ENCODE measurements around the gene SMC4.
"Not testable (repeated sequence)": the region's sequence is repeated elsewhere in the genome, so short reads cannot be mapped to it uniquely, and the experiment has no call there.

The SMC4 gene

DNA sequence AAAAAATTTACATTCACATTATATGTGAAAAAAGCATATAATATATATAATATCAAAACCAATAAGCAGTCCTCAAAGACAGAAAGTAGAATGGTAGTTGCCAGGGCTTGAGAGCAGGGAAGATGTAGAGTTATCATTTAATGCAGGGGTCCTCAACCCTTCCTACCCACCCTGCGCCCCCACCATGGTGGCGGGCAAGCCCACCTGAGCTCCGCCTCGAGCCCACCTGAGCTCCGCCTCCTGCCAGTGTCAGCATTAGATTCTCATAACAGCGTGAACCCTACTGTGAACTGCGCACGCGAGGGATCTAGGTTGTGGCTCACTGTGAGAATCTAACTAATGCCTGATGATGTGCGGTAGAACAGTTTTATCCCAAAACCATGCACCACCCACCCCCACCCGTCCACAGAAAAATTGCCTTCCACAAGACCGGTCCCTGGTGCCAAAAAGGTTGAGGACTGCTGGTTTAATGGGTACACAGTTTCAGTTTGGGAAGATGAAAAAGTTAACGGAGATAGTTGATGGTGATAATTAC, 47.1 kb downstream of the SMC4 start:
- no peak for DNase-seq (ENCODE audit: low spot score)

DNA sequence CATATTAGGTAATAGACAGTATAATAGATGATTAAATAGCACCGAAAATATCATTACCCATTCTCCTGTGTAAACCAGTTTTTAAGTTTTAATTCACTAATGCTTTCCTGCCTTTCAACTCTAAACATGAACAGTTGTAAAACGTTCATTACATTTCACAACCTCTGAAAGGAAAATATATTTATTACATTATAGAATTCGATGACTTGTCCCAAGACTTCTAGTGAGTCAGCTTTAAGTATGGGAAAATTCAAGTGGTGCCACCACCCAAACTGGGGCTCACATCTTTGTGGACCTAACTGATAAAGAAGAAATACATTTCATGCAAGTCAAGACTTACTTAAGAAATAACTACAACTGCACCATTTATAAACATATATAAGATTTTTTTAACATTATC, 48.1 kb downstream of the SMC4 start:
- no peak for DNase-seq (ENCODE audit: low spot score)

- DNase-seq (ENCODE audit: low spot score) = no peak
Measured at GRCh38 chr3:160448845-160449635, 49.6 kb downstream of the SMC4 start.

- DNase-seq (ENCODE audit: low spot score) = no peak
Measured at GRCh38 chr3:160449636-160450598, 50.5 kb downstream of the SMC4 start, which contains the start of gene TRIM59. TRIM59 (minus strand) TSS chr3:160449786; CDS start chr3:160439183, 10,603 bp downstream.

DNA sequence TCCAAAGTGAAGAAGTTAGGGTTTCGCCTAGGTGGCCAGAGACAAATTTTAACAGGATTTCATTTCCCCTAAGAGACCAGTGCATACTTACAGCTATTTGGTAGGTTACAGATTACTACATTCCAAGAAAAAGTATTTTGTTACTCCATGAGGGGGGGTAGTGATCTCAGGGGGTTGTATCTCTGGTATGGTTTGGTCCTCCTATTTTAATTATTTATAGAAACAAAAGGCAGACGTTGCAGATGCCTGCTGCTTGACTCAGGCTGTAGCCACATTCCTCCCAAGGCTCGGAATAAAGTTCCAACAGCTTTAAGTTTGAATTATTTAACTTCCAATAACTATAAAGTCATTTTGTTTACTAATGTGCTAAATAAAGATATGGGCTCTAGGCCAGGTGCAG, 51.4 kb downstream of the SMC4 start:
- no peak for DNase-seq (ENCODE audit: low spot score)

- no peak for DNase-seq (ENCODE audit: low spot score)
Measured at GRCh38 chr3:160451602-160452001, 52.2 kb downstream of the SMC4 start.

DNA sequence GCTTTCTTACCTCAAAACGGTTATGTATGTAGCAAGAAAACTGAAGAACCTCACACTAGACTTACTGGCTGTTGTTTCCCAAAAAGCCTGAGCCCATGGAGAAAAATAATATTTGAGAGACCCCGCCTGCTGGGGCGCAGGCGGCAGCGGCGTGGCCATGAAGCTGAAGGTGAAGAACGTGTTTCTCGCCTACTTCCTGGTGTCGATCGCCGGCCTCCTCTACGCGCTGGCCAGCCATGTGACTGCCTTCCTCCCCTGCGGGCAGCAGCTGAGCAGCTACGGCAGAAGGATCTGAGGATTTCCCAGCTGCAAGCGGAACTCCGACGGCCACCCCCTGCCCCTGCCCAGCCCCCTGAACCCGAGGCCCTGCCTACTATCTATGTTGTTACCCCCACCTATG, 52.8 kb downstream of the SMC4 start:
- not testable (repeated sequence) for DNase-seq (ENCODE audit: low spot score)

- no peak for DNase-seq (ENCODE audit: low spot score)
Measured at GRCh38 chr3:160454995-160455394, 55.5 kb downstream of the SMC4 start.

DNA sequence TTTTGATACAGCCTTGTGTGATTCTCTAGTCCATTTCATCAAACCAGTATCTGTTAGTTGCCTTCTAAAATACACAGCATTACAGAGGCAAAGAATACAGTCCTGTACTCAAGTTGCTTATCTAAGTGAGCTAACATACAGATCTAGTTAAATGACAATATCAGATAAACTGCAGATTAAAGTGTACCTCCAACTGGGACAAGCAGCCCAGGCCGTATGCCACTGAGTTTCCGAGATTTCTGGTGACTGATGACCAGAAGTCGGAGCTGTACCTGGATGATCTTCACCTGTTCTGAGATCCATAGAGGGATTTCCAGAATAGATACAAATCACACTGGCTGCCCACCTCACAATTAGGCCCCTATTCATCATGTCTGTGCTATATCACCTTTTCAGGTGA, 56.4 kb downstream of the SMC4 start:
- no peak for DNase-seq (ENCODE audit: low spot score)

GRCh38 chr3:160458151-160458550, 58.7 kb downstream of the SMC4 start:
- DNase-seq (ENCODE audit: low spot score) = no peak

DNA sequence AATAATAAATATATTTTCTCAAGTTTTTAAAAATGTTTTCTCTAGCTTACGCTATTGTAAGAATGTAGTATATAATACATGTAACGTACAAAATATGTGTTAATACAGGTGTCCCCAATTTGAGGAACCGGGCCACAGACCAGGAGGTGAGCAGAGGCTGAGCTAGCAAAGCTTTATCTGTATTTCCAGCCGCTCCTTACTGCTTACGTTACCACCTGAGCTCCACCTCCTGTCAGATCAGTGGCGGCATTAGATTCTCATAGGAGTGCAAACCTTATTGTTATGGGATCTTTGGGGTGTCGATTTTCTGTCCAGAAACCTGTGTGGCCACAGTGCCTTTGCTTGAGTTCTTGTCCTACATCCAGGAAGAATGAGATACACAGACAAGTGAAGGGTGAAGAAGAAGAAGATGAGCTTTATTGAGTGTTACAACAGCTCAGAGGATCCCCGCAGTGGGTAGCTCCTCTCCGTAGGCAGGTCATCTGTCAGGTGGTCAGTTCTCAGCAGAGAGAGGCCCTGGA, 60.1 kb downstream of the SMC4 start:
- no peak for DNase-seq (ENCODE audit: low spot score)

DNA sequence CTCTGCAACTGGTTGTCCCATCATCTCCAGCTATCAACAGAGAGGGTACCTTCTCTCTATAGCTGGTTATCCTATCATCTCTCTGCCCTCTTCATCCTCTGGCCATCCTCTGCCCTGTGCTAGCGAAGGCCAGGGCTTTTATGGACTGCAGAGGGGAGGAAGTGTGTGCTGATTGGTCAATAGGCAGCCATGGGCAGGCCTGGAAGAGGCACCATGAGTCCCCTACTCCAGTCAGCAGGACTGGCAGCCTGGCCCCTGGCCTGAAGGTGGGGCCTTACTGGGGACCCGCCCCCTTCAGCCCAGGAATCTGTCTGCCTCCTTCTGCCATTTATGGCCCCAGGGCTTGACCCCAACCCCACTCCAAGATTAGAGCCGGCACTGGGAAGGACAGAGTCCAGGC, 60.6 kb downstream of the SMC4 start:
- DNase-seq (ENCODE audit: low spot score) = no peak

GRCh38 chr3:160464321-160464720, 64.9 kb downstream of the SMC4 start:
- no peak for DNase-seq (ENCODE audit: low spot score)

- DNase-seq (ENCODE audit: low spot score) = no peak
Measured at GRCh38 chr3:160464971-160465370, 65.5 kb downstream of the SMC4 start.

DNA sequence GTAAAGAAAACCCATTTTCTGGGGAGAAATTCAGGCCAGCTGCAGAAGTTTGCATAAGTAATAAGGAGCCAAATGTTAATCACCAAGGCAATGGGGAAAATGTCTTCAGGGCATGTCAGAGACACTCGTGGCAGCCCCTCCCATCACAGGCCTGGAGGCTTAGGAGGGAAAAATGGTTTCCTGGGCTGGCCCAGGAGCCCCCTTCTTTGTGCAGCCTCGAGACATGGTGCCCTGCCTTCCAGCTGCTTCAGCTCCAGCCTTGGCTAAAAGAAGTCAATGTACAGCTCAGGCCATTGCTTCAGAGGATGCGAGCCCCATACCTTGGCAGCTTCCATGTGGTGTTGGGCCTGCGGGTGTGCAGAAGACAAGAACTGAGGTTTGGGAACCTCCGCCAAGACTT, 70.7 kb downstream of the SMC4 start:
- no peak for DNase-seq (ENCODE audit: low spot score)

DNA sequence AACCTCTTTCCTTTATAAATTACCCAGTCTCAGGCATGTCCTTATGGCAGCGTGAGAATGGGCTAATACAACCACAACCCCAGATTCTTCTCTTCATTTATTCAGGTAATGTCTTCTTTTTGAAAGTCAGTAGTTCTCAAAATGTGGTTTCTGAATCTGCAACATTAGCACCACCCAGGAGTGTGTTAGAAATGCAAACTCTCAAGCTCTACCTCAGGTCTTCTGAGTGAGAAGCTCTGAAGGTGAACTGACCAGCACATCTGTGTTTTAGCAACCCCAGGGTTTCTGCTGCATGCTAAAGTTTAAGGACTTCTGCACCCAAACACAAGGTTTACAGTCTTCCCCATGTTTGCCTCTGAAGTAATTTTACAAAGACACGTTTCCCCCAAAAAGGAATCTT, 72.4 kb downstream of the SMC4 start:
- no peak for DNase-seq (ENCODE audit: low spot score)

- no peak for DNase-seq (ENCODE audit: low spot score)
Measured at GRCh38 chr3:160472344-160472743, 72.9 kb downstream of the SMC4 start.

GRCh38 chr3:160473221-160473620, 73.8 kb downstream of the SMC4 start:
- DNase-seq (ENCODE audit: low spot score) = no peak

DNA sequence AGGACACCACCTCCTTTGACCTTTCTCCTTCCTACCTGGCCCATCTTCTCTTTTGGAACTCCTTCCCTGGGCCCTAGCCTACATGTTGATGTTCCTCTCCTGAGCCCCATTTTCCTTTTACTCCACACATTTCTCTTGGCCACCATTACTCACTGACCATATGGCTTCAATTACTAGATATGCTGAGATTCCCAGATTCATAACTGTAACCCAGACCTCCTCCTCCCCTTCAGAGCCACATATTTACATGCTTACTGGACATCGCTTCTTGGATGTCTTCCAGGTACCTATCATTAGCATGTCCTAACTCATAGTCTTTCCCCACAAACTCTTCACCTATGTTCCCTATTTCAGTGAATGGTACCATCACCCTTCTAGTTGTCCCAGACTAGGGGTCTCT, 74.5 kb downstream of the SMC4 start:
- no peak for DNase-seq (ENCODE audit: low spot score)

DNA sequence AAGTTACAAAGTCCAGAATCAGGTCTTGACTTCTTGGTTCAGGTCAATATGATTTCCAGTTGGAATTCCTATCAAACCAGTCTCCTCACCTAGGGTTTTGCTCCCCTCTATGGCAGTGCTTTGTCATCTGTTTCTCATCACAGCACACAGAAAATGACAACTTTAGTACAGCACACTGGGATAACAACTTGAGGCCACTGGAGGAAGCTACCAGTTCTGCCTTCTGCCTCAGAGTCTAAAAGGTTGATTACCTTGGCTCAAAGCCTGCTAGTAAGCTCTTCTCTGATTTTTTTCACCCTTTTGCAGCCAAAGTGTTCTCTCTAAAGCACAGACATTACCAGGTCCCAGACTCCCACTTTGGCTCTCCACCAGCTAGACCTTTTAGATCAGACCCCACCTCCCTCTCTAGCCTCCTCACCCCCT, 75.0 kb downstream of the SMC4 start:
- DNase-seq (ENCODE audit: low spot score) = no peak

- DNase-seq (ENCODE audit: low spot score) = no peak
Measured at GRCh38 chr3:160475153-160475552, 75.7 kb downstream of the SMC4 start.

DNA sequence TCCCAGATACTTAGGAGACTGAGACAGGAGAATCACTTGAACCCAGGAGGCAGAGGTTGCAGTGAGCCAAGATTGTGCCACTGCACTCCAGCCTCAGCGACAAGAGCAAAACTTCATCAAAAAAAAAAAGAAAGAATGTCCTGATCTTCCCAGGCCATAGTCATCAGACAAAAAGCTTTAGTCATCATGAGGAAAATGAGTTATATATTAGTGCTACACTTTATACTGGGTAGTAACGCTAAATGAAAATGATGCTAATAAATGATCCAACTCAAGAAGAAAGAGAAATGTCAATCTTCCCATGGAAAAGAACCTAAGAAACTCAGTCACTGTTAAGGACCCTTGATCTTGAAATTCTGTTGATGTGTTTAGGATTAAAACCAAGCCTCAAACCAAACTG, 76.4 kb downstream of the SMC4 start:
- DNase-seq (ENCODE audit: low spot score) = no peak

DNA sequence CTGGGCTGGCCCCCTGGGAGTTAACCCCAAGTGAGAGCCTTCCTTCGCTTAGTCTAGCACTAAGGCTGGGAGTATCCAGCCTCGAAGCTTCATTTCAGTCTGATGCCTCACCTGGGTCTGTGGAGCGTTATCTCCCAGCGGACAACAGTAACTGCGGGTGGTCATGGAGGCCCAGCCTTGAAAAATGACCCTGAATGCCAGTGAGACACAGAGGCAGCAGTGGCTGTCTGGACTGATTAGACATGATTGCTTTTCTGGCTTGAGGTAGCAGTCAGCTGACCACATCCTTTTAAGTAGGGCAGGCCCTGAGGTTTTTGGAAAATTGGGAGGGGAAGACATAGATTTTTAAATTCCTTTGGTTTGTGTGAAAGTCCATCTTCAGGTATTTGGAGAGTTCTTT, 78.3 kb downstream of the SMC4 start:
- DNase-seq (ENCODE audit: low spot score) = no peak
